Type B pancreatic cell (in vitro differentiated cells): Measurements from ENCODE around the gene ITGB3. TPM values are rescaled to one million over a fixed set of nuclear protein-coding genes. Genes with fewer than 3 reads are reported as not detected.

Source experiments
- DNase-seq: peaks from one replicate; pipeline ENCODE4 v3.0.0; 2021; ENCODE audit warnings: mixed read lengths; ENCODE audit not compliant: unreplicated experiment; ENCODE audit errors: extremely low spot score
- H3K27ac Mint-ChIP-seq: 2 replicates; pipeline ENCODE4 v1.8.0; 2021; ENCODE audit warnings: mild to moderate bottlenecking, mixed read lengths
- H3K27me3 Mint-ChIP-seq: 2 replicates; pipeline ENCODE4 v1.8.0; 2021; ENCODE audit warnings: mixed read lengths
- H3K36me3 Mint-ChIP-seq: 2 replicates; pipeline ENCODE4 v1.8.0; 2021; ENCODE audit warnings: mixed read lengths
- H3K4me1 Mint-ChIP-seq: one replicate; pipeline ENCODE4 v1.8.0; 2021; ENCODE audit warnings: mixed read lengths; ENCODE audit not compliant: unreplicated experiment
- H3K4me3 Mint-ChIP-seq: 2 replicates; pipeline ENCODE4 v1.8.0; 2021; ENCODE audit warnings: mild to moderate bottlenecking, mixed read lengths
- H3K9me3 Mint-ChIP-seq: 2 replicates; pipeline ENCODE4 v1.8.0; 2021; ENCODE audit warnings: mixed read lengths
- CTCF ChIP-seq: fragments of 200-600 bp; sonication (generic); conservative IDR thresholded peaks from 2 replicates; pipeline ENCODE4 v1.5.0; 2021; ENCODE audit warnings: antibody characterized with exemption, mild to moderate bottlenecking
- total RNA-seq: library from RNA; stranded (reverse); gene quantifications from 2 replicates; pipeline ENCODE4 v1.2.1, GENCODE V29; 2021; ENCODE audit warnings: low replicate concordance

ITGB3 gene
- total RNA-seq, 1 donor from 2014 or later = 1.6 TPM

- H3K27ac Mint-ChIP-seq = no peak overlapping the region
- DNase-seq = no peak
- peaks cover 23% of the 10 kb centered on the region for H3K27me3 Mint-ChIP-seq
- H3K36me3 Mint-ChIP-seq = no peaks in the 10 kb centered on the region
- H3K4me3 Mint-ChIP-seq = no peak overlapping the region
- no peak for TF ChIP-seq CTCF
- H3K9me3 Mint-ChIP-seq = no peaks in the 10 kb centered on the region
- H3K4me1 Mint-ChIP-seq = no peaks in the 10 kb centered on the region
Observed at GRCh38 chr17:47246120-47246519, 7.5 kb upstream of the ITGB3 start.

- Mint-ChIP-seq H3K27ac (no peak overlapping the region), H3K9me3 (no peaks in the 10 kb centered on the region), H3K27me3 (peaks cover 51% of the 10 kb centered on the region), H3K36me3 (no peaks in the 10 kb centered on the region), H3K4me1 (peaks cover 17% of the 10 kb centered on the region), H3K4me3 (no peak overlapping the region)
- TF ChIP-seq CTCF = no peak
- DNase-seq = no peak
Observed at GRCh38 chr17:47250855-47251254, 2.8 kb upstream of the ITGB3 start.

GRCh38 chr17:47251421-47251940 lies 2.1 kb upstream of the ITGB3 start:
- Mint-ChIP-seq H3K4me3 (no peak overlapping the region), H3K9me3 (no peaks in the 10 kb centered on the region), H3K36me3 (no peaks in the 10 kb centered on the region), H3K27ac (no peak overlapping the region), H3K4me1 (peaks cover 17% of the 10 kb centered on the region), H3K27me3 (peaks cover 52% of the 10 kb centered on the region)
- DNase-seq = no peak
- no peak for TF ChIP-seq CTCF

GRCh38 chr17:47252209-47252608 lies 1.4 kb upstream of the ITGB3 start:
- DNase-seq = no peak
- H3K4me3 Mint-ChIP-seq = peak overlapping the region; percentile 84
- peaks cover 17% of the 10 kb centered on the region for H3K4me1 Mint-ChIP-seq
- H3K27ac Mint-ChIP-seq = no peak overlapping the region
- no peaks in the 10 kb centered on the region for H3K36me3 Mint-ChIP-seq
- no peak for TF ChIP-seq CTCF
- no peaks in the 10 kb centered on the region for H3K9me3 Mint-ChIP-seq
- H3K27me3 Mint-ChIP-seq = peaks cover 56% of the 10 kb centered on the region

- H3K27ac Mint-ChIP-seq = peak overlapping the region; percentile 56
Observed at GRCh38 chr17:47252766-47253512, 688 bp upstream of the ITGB3 start.

More at GRCh38 chr17:47252766-47253512, 688 bp upstream of the ITGB3 start:
- Mint-ChIP-seq H3K4me1 (peaks cover 17% of the 10 kb centered on the region), H3K36me3 (no peaks in the 10 kb centered on the region), H3K4me3 (peak overlapping the region; percentile 84), H3K9me3 (no peaks in the 10 kb centered on the region), H3K27me3 (peaks cover 63% of the 10 kb centered on the region)
- no peak for TF ChIP-seq CTCF
- no peak for DNase-seq
